Stimulated activated CD4-positive, alpha-beta T cell treated with anti-CD3 and anti-CD28 coated beads, Interleukin-2, amount 100 ng/mL, for 24 hours (primary cell): ENCODE results near the gene GTF2IRD2.
"Not testable (repeated sequence)": the region's sequence is repeated elsewhere in the genome, so short reads cannot be mapped to it uniquely, and the experiment has no call there.

Experiments used
- DNase-seq, 2 donors: peaks; one replicate each; pipeline ENCODE4 v3.0.0-alpha.2; 2020

GTF2IRD2 gene

GRCh38 chr7:74850833-74851721, at the start of gene GTF2IRD2:
TSS of gene GTF2IRD2 (minus strand) at chr7:74851605. CDS start at chr7:74836378, 15,227 bp downstream.
- peak in 1 of 2 donors; percentile 69 for DNase-seq

GRCh38 chr7:74890158-74891123, 39.0 kb upstream of the GTF2IRD2 start:
- peak; percentile 81 to 82 for DNase-seq

- DNase-seq = not testable (repeated sequence)
Observed at GRCh38 chr7:74889518-74890129, 38.2 kb upstream of the GTF2IRD2 start.

- DNase-seq = not testable (repeated sequence)
Observed at GRCh38 chr7:74885295-74885694, 33.9 kb upstream of the GTF2IRD2 start.

GRCh38 chr7:74882110-74882509, 30.7 kb upstream of the GTF2IRD2 start:
- DNase-seq = not testable (repeated sequence)

- not testable (repeated sequence) for DNase-seq
Observed at GRCh38 chr7:74874748-74875512, 23.5 kb upstream of the GTF2IRD2 start.

GRCh38 chr7:74874104-74874747, 22.8 kb upstream of the GTF2IRD2 start:
- DNase-seq = not testable (repeated sequence)

GRCh38 chr7:74872542-74872941, 21.1 kb upstream of the GTF2IRD2 start:
- not testable (repeated sequence) for DNase-seq

GRCh38 chr7:74865777-74866176, 14.4 kb upstream of the GTF2IRD2 start:
- DNase-seq = not testable (repeated sequence)

GRCh38 chr7:74849853-74850252, 1.6 kb downstream of the GTF2IRD2 start:
- DNase-seq = not testable (repeated sequence)

GRCh38 chr7:74830411-74830810, 21.0 kb downstream of the GTF2IRD2 start:
- not testable (repeated sequence) for DNase-seq

GRCh38 chr7:74829959-74830358, 21.4 kb downstream of the GTF2IRD2 start:
- DNase-seq = not testable (repeated sequence)

GRCh38 chr7:74821259-74821658, 30.1 kb downstream of the GTF2IRD2 start:
- DNase-seq = not testable (repeated sequence)

GRCh38 chr7:74820146-74820805, 31.1 kb downstream of the GTF2IRD2 start:
- DNase-seq = not testable (repeated sequence)

- not testable (repeated sequence) for DNase-seq
Observed at GRCh38 chr7:74815882-74816281, 35.5 kb downstream of the GTF2IRD2 start.

GRCh38 chr7:74798644-74799043, 52.8 kb downstream of the GTF2IRD2 start:
- not testable (repeated sequence) for DNase-seq

GRCh38 chr7:74797848-74798622, 53.4 kb downstream of the GTF2IRD2 start:
- not testable (repeated sequence) for DNase-seq

GRCh38 chr7:74789200-74789736, 62.1 kb downstream of the GTF2IRD2 start:
- not testable (repeated sequence) for DNase-seq

GRCh38 chr7:74788369-74789150, 62.8 kb downstream of the GTF2IRD2 start:
- peak; percentile 95 to 97 for DNase-seq
